Immature natural killer cell (primary cell): ENCODE measurements around the gene CA12. TPM values are rescaled to one million over a fixed set of nuclear protein-coding genes. Genes with fewer than 3 reads are reported as not detected.
"Not testable (repeated sequence)": the region's sequence is repeated elsewhere in the genome, so short reads cannot be mapped to it uniquely, and the experiment has no call there.

Experiments used
- DNase-seq, 3 donors: peaks; one replicate each; pipeline ENCODE4 v3.0.0; 2022; ENCODE audit warnings: mixed read lengths in 1 of 3
- H3K27ac Mint-ChIP-seq, 6 donors: one replicate each; pipeline ENCODE4 v1.8.0; 2020; ENCODE audit warnings: mixed read lengths in 6 of 6, mild to moderate bottlenecking in 5 of 6, inconsistent platforms in 4 of 6, moderate library complexity in 3 of 6
- H3K27me3 Mint-ChIP-seq, 3 donors: one replicate each; pipeline ENCODE4 v1.8.0; 2020 to 2021; ENCODE audit warnings: low read depth in 3 of 3, mild to moderate bottlenecking in 3 of 3, mixed read lengths in 3 of 3, moderate library complexity in 3 of 3, inconsistent platforms in 1 of 3
- H3K36me3 Mint-ChIP-seq, 3 donors: one replicate each; pipeline ENCODE4 v1.8.0; 2020; ENCODE audit warnings: mixed read lengths in 3 of 3, inconsistent platforms in 2 of 3, mild to moderate bottlenecking in 2 of 3
- H3K4me1 Mint-ChIP-seq, 2 donors: one replicate each; pipeline ENCODE4 v1.8.0; 2020; ENCODE audit warnings: inconsistent platforms in 2 of 2, mild to moderate bottlenecking in 2 of 2, mixed read lengths in 2 of 2, moderate library complexity in 1 of 2
- H3K4me3 Mint-ChIP-seq, 5 donors: one replicate each; pipeline ENCODE4 v1.8.0; 2020; ENCODE audit warnings: mild to moderate bottlenecking in 5 of 5, mixed read lengths in 5 of 5, inconsistent platforms in 3 of 5, moderate library complexity in 3 of 5
- H3K9me3 Mint-ChIP-seq, 6 donors: one replicate each; pipeline ENCODE4 v1.8.0; 2020; ENCODE audit warnings: mild to moderate bottlenecking in 6 of 6, mixed read lengths in 6 of 6, inconsistent platforms in 4 of 6, moderate library complexity in 3 of 6
- polyA plus RNA-seq, 3 donors: library from polyadenylated mRNA; unstranded; fragments of 300-500 nt; fragmentation: Illumina TruSeq; gene quantifications; one replicate each; pipeline ENCODE4 v1.2.3, GENCODE V29; 2021

CA12 gene
- polyA plus RNA-seq, 3 donors from 2014 or later: not detected

DNA sequence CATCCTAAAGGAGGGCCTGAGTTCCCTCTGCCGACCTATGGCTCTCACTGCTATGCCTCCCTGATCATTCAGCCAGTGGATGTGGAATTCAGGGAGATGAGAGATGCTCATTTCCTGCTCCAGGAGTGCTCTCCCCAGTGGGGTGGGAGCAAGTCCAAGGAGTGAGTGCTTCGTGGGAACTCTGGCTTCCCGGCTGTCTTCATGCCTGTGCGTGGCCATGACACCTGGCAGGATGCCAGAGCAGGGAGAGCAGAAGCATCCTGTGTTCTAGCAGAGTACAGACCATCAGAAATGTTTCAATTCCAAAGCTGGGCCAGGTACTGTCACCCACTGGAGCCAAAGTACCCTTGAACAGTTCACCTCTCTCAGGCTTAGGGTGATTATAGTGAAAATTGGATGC, 59.1 kb downstream of the CA12 start:
- no peak overlapping the region for H3K4me3 Mint-ChIP-seq
- peaks cover 0 to 3% (median 1%) of the 10 kb centered on the region in 3 donors for H3K27me3 Mint-ChIP-seq
- H3K36me3 Mint-ChIP-seq: no peaks in the 10 kb centered on the region
- no peak overlapping the region for H3K27ac Mint-ChIP-seq
- no peak for DNase-seq
- H3K4me1 Mint-ChIP-seq: no peaks in the 10 kb centered on the region
- no peaks in the 10 kb centered on the region for H3K9me3 Mint-ChIP-seq

DNA sequence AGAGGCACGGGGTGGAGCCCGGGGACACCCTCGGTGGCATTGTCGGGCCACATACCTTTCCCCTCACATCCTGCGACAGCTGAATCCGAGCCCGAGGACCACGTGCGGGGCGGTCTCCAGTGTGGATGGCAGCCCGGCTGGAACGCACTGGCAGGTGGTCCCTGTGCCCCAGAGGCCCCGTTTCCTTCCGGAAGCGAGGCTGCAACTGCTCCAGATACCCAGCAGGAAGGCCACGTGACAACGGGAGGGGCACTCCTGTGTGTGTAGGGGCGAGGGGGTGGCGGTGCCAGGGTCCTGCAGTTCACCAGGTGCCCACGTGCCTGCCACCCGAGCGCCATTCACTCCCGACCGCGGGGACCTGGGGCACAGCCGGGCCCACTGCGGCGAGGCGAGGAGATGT, 60.2 kb downstream of the CA12 start:
- no peak overlapping the region for H3K4me3 Mint-ChIP-seq
- no peaks in the 10 kb centered on the region for H3K9me3 Mint-ChIP-seq
- peaks cover 0 to 3% (median 1%) of the 10 kb centered on the region in 3 donors for H3K27me3 Mint-ChIP-seq
- no peak for DNase-seq
- H3K27ac Mint-ChIP-seq: no peak overlapping the region
- H3K36me3 Mint-ChIP-seq: no peaks in the 10 kb centered on the region
- H3K4me1 Mint-ChIP-seq: no peaks in the 10 kb centered on the region

DNA sequence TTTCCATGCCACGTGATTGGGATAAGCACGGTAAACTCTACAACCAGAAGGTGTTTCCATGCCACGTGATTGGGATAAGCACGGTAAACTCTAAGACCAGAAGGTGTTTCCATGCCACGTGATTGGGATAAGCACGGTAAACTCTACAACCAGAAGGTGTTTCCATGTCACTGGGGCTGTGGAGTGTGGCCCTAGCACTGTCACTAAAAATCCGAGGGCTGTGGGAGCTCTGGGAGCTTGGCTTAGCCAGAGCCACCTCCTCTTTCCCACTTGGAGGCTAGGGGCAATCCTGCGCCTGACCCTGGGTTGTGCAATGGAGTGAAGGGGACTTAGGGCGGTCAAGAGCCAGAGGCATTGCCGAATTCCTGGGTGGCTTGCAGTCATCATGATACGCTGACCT, 60.7 kb downstream of the CA12 start:
- not testable (repeated sequence) for H3K27me3 Mint-ChIP-seq, DNase-seq, H3K9me3 Mint-ChIP-seq, H3K27ac Mint-ChIP-seq, H3K36me3 Mint-ChIP-seq, H3K4me1 Mint-ChIP-seq, H3K4me3 Mint-ChIP-seq

DNA sequence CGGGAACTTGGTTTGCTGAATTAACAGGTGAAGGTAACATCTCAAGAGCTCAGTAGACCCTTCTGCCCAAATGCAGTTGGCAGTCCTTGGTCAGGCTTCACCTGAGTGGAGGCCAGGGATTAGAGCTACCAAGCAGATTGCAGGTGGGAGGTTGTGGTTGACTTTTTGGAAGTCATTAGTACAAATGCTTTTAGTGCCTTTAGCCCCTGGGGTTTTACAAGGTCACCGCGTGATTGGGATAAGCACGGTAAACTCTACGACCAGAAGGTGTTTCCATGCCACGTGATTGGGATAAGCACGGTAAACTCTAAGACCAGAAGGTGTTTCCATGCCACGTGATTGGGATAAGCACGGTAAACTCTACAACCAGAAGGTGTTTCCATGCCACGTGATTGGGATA, 61.2 kb downstream of the CA12 start:
- DNase-seq, H3K27ac Mint-ChIP-seq, H3K4me3 Mint-ChIP-seq, H3K9me3 Mint-ChIP-seq, H3K36me3 Mint-ChIP-seq, H3K4me1 Mint-ChIP-seq, H3K27me3 Mint-ChIP-seq: not testable (repeated sequence)

DNA sequence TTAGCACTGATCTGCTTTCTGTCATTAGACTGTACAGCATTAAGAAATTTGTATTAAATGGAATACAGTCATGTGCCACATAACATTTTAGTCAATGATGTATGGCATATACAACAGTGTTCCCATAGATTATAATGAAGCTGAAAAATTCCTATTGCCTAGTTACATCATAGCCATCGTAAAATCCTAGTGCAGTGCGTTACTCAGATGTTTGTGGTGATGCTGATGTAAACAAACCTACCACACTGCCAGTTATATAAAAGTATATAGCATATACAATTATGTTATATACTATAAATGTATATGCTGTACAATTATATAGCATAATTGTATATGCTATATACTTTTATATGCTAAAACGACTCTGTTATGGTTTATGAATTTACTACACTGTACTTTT, 62.6 kb downstream of the CA12 start:
- H3K4me1 Mint-ChIP-seq: no peaks in the 10 kb centered on the region
- DNase-seq: no peak
- no peaks in the 10 kb centered on the region for H3K9me3 Mint-ChIP-seq
- H3K4me3 Mint-ChIP-seq: no peak overlapping the region
- no peak overlapping the region for H3K27ac Mint-ChIP-seq
- peaks cover 0 to 1% (median 0%) of the 10 kb centered on the region in 3 donors for H3K27me3 Mint-ChIP-seq
- H3K36me3 Mint-ChIP-seq: no peaks in the 10 kb centered on the region

DNA sequence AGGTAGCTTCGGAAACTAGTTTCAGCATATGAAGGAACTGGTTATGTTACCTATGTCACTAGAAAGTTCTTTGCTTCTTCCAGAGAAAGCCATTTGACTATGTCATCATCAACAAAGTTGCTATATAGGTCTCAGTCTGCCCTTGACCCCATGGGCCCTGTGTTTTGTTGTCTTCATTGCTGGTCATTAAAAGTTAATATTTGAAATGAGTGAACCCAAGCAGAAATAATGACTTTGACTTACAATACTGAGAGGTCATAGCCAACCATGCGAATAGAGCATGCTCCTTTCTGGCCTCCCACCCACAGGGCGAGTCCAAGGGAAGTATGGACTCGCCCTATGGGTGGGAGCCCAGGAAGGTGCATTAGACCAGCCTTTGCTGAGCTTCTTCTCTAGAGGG, 63.3 kb downstream of the CA12 start:
- H3K4me3 Mint-ChIP-seq: no peak overlapping the region
- no peak overlapping the region for H3K27ac Mint-ChIP-seq
- no peaks in the 10 kb centered on the region for H3K36me3 Mint-ChIP-seq
- peaks cover 0 to 1% (median 0%) of the 10 kb centered on the region in 3 donors for H3K27me3 Mint-ChIP-seq
- H3K9me3 Mint-ChIP-seq: no peaks in the 10 kb centered on the region
- DNase-seq: no peak
- H3K4me1 Mint-ChIP-seq: no peaks in the 10 kb centered on the region

DNA sequence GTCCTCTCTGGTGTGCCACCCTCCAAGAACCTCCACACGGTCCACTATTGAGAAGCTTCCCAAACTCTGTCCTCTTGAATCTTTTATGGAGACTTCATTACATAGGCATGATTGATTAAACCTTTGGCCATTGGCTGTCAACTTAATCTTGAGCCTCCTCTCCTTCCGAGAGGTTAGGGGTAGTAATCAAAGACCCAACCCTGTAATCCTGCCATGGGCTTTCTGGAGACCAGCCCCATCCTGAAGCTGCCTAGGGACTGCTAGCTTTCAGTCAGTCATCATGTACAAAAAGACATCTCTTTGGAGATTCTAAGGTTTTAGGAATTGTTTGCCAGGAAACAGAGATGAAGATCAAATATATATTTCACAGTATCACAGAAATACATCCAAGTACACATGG, 67.2 kb downstream of the CA12 start:
- DNase-seq: no peak
- Mint-ChIP-seq H3K9me3 (no peaks in the 10 kb centered on the region), H3K4me3 (no peak overlapping the region), H3K4me1 (no peaks in the 10 kb centered on the region), H3K36me3 (peaks cover 3 to 6% (median 5%) of the 10 kb centered on the region in 3 donors), H3K27me3 (peaks cover 0 to 4% (median 0%) of the 10 kb centered on the region in 3 donors), H3K27ac (peak overlapping the region in 1 of 6 donors; percentile 25)

DNA sequence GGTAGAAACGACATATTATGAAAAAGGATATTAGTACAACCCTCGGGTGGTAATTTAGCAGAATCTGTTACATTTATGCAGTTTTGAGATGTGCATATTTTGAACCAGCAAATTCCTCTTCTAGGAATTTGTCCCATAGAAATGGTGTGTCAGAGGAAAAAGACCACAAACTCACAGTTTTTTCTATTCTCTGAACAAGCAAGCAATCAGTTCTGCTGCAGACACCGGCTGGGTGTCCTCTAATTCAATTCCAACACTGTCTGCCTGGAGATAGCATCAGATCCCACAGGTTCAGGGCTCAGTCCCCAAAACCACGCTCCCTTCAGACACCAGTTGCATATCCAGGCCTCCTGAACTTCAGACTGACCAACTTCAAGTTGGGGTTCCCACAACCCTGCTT, 67.8 kb downstream of the CA12 start:
- Mint-ChIP-seq H3K4me1 (no peaks in the 10 kb centered on the region), H3K27ac (no peak overlapping the region), H3K36me3 (peaks cover 3 to 6% (median 5%) of the 10 kb centered on the region in 3 donors), H3K4me3 (no peak overlapping the region), H3K27me3 (peaks cover 0 to 4% (median 0%) of the 10 kb centered on the region in 3 donors), H3K9me3 (no peaks in the 10 kb centered on the region)
- DNase-seq: no peak

DNA sequence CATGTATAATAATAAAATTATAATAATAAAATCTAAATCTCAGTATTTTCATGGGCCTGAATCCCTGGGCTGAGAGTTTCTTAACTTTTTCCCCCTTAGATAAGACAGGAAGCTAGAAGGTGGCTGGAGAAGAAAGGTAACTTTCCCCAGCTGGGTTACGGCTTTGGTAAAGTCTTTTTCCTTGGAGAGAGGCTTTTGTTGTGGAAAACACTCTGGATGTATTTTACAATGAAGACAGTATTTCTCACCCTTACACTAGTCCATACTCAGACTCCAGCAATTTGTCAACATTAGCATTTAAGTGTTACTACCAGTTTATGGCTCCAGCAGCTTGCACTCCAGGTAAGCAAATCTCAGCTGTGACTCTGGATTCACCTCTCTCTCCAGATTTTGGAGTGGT, 69.4 kb downstream of the CA12 start:
- DNase-seq: no peak
- H3K36me3 Mint-ChIP-seq: peaks cover 3 to 6% (median 5%) of the 10 kb centered on the region in 3 donors
- no peaks in the 10 kb centered on the region for H3K9me3 Mint-ChIP-seq
- peaks cover 0 to 4% (median 0%) of the 10 kb centered on the region in 3 donors for H3K27me3 Mint-ChIP-seq
- no peaks in the 10 kb centered on the region for H3K4me1 Mint-ChIP-seq
- no peak overlapping the region for H3K27ac Mint-ChIP-seq
- no peak overlapping the region for H3K4me3 Mint-ChIP-seq

DNA sequence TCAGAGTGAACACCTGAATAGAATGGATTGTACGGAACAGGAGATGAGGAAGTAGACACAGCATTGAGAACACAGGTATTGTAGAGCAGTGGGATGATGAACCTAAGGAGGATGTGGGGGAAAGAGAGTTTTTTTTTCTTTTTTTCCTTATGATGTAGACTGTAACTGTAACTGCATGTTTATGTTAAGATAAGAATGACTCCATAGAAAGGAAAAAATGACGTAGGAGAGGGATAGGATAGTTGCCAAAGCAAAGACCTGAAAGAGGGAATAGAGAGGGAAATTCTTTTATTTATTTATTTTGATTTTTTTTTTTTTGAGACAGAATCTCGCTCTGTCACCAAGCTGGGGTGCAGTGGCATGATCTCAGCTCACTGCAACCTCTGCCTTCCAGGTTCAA, 71.0 kb downstream of the CA12 start:
- Mint-ChIP-seq H3K4me3 (no peak overlapping the region), H3K27me3 (peaks cover 0 to 4% (median 0%) of the 10 kb centered on the region in 3 donors), H3K4me1 (no peaks in the 10 kb centered on the region), H3K27ac (no peak overlapping the region), H3K36me3 (peaks cover 6 to 18% (median 13%) of the 10 kb centered on the region in 3 donors), H3K9me3 (no peaks in the 10 kb centered on the region)
- DNase-seq: no peak

DNA sequence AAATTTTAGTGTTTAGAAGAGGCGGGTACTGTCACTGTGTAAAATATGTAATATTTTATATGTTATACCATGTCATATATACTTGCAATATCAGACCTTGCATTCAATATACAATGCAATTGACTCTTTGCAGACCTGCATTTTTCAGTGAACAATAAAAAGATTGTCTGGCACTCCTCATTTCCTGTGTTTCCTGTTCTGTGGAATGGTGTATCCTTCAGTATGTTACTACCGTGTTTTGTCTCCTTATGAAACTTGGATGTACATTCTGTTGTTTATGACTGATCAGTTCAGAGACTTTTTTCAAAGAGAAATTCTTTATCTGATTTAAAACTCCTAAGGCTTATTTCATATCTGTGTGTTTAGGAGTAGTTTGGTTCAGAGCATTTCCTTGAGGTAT, 72.7 kb downstream of the CA12 start:
- H3K4me1 Mint-ChIP-seq: no peaks in the 10 kb centered on the region
- peaks cover 6 to 30% (median 19%) of the 10 kb centered on the region in 3 donors for H3K36me3 Mint-ChIP-seq
- H3K9me3 Mint-ChIP-seq: no peaks in the 10 kb centered on the region
- H3K27ac Mint-ChIP-seq: no peak overlapping the region
- no peak for DNase-seq
- no peak overlapping the region for H3K4me3 Mint-ChIP-seq
- peaks cover 0 to 4% (median 0%) of the 10 kb centered on the region in 3 donors for H3K27me3 Mint-ChIP-seq

DNA sequence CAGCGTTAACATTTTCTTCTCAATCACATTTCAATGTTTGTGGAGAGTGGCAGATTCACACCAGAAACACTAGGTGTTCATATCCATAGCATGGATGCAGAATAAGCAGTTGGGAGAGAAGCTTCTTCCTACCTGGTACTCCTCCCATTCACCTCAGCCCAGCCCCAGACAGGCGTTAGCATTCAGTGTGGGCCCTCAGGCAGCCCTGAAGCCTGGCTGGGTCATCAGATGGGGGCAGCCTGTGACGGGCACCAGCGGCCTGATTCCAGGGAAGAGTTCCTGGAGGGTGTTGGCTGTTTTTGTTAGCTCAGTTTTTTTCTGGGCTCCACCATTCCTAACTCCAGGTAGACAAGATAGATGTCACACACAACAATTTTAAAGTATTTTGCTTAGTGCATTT, 73.2 kb downstream of the CA12 start:
- H3K36me3 Mint-ChIP-seq: peaks cover 6 to 33% (median 22%) of the 10 kb centered on the region in 3 donors
- H3K4me3 Mint-ChIP-seq: no peak overlapping the region
- no peaks in the 10 kb centered on the region for H3K4me1 Mint-ChIP-seq
- H3K9me3 Mint-ChIP-seq: no peaks in the 10 kb centered on the region
- peaks cover 0 to 4% (median 0%) of the 10 kb centered on the region in 3 donors for H3K27me3 Mint-ChIP-seq
- no peak for DNase-seq
- no peak overlapping the region for H3K27ac Mint-ChIP-seq

DNA sequence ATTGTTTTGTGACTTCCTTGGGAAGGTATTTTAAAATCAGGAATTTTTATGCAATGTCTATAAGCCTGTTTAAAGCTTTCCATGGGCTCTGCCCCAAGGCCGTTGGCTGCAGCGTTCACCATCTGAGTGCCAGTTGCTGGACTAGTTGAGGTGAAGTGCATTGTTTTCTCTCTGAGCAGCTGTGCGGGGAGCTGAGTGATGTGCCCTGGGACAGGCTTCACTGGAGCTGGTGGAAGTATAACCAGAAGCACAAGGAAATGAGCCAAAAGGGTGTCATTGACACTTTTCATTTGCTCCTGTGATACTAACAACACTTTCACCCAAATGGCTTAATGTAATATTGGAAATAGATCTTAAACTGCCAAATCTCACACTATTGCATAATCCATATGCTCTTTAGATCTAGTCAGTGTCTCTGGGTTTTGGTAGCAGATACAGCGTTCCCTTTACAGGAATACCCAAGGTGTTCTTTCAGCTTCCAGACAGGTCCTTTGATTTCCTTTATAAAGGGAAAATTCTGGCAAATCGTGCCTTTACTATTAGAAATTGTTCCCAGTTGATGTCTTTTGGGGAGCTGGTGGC, 75.1 kb downstream of the CA12 start:
- no peak for DNase-seq
- H3K27me3 Mint-ChIP-seq: peaks cover 0 to 4% (median 0%) of the 10 kb centered on the region in 3 donors
- no peak overlapping the region for H3K4me3 Mint-ChIP-seq
- H3K27ac Mint-ChIP-seq: no peak overlapping the region
- no peaks in the 10 kb centered on the region for H3K9me3 Mint-ChIP-seq
- peaks cover 15 to 48% (median 37%) of the 10 kb centered on the region in 3 donors for H3K36me3 Mint-ChIP-seq
- H3K4me1 Mint-ChIP-seq: no peaks in the 10 kb centered on the region

DNA sequence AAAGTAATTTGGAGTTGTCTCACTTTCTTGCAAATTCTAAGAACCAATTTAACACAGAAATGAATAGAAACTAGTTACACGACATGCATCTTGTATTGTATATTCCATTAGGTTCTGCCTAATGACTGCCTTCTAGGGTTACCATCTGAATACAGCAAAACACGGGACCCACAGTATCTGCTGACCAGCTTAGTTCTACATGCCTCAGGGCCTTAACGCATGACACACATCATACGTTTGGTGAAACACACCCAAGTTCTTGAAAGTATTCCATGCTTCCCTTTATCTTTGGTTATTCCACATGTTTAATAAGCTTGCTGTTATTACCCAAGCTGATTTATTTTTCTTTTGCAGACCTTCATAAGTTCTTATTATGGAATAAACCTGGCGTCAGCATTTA, 76.4 kb downstream of the CA12 start:
- no peak overlapping the region for H3K27ac Mint-ChIP-seq
- H3K36me3 Mint-ChIP-seq: peaks cover 10 to 50% (median 32%) of the 10 kb centered on the region in 3 donors
- H3K9me3 Mint-ChIP-seq: no peaks in the 10 kb centered on the region
- H3K4me3 Mint-ChIP-seq: no peak overlapping the region
- no peaks in the 10 kb centered on the region for H3K4me1 Mint-ChIP-seq
- no peaks in the 10 kb centered on the region for H3K27me3 Mint-ChIP-seq
- no peak for DNase-seq

DNA sequence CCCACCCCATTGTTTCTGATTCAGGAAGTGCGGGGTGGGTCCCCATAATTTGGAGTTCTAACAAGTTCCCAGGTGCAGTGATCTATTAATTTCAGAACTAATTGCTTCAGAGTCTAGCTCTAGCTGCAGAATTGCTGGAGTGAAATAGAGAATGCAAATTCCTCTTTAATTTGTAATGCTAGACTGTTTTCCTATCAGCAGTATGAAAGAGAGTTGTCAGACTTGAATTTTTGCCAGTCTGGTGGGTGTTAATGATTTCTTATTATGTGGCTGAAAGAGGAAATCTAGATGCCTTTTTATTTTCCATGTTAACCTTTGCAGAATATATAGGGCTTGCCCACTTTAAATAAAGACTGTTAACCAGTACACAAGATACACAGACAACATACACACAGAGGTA, 80.6 kb downstream of the CA12 start:
- H3K36me3 Mint-ChIP-seq: peaks cover 13 to 50% (median 31%) of the 10 kb centered on the region in 3 donors
- H3K4me1 Mint-ChIP-seq: peaks cover 8 to 10% of the 10 kb centered on the region in 2 donors
- H3K27me3 Mint-ChIP-seq: no peaks in the 10 kb centered on the region
- H3K27ac Mint-ChIP-seq: no peak overlapping the region
- no peak overlapping the region for H3K4me3 Mint-ChIP-seq
- H3K9me3 Mint-ChIP-seq: no peaks in the 10 kb centered on the region
- no peak for DNase-seq
